ENCODE measurements around the gene DHX29. TPM values are rescaled to one million over a fixed set of nuclear protein-coding genes. Genes with fewer than 3 reads are reported as not detected.

The DHX29 gene
- polyA plus RNA-seq, 1 donor (not counting 4 experiments of a cell fraction or from before 2014, with no cell fraction given) = 18.8 TPM

- Histone ChIP-seq H3K79me2 (ENCODE audit: control insufficient read depth, insufficient read depth, low read length) (no peaks in the 10 kb centered on the region), H3K27me3 (ENCODE audit: control insufficient read depth, extremely low read depth, insufficient read depth, low read length) (peaks cover 10% of the 10 kb centered on the region), H3K9me3 (ENCODE audit: control insufficient read depth, low read depth, low read length) (no peaks in the 10 kb centered on the region), H3K27ac (ENCODE audit: control insufficient read depth, insufficient read depth, low read length) (peak overlapping the region; percentile 42), H3K9me1 (ENCODE audit: control insufficient read depth, extremely low read depth, insufficient read depth, low read length) (no peaks in the 10 kb centered on the region), H3K36me3 (ENCODE audit: control insufficient read depth in 2 of 2, extremely low read depth in 1 of 2, insufficient read depth in 2 of 2, low read length in 2 of 2) (peaks cover 0 to 2% of the 10 kb centered on the region in 2 experiments), H2AFZ (ENCODE audit: control insufficient read depth, low read length) (peak overlapping the region; percentile 94), H3K9ac (ENCODE audit: control insufficient read depth, extremely low read depth, insufficient read depth, low read length) (peak overlapping the region; percentile 51), H3K4me1 (ENCODE audit: control insufficient read depth, extremely low read depth, insufficient read depth, low read length) (peaks cover 15% of the 10 kb centered on the region), H3K4me3 (ENCODE audit: control insufficient read depth in 2 of 3, extremely low read depth in 1 of 3, insufficient read depth in 2 of 3, low read depth in 1 of 3, low read length in 3 of 3) (peak overlapping the region; percentile 69 to 92 (median 84)), H4K20me1 (ENCODE audit: control insufficient read depth, extremely low read depth, insufficient read depth, low read length) (no peaks in the 10 kb centered on the region), H3K4me2 (ENCODE audit: control insufficient read depth, extremely low read depth, insufficient read depth, low read depth, low read length) (peak overlapping the region; percentile 91)
- dilution Hi-C loops (cut with MboI; ENCODE audit: extremely low pct_ligation_motif_present, low sequenced_read_pairs) = no loop called here
- peak; percentile 59 for TF ChIP-seq EZH2 (IDR thresholded peaks at IDR 0.05; ENCODE audit: low read length)
- TF ChIP-seq CTCF (optimal IDR thresholded peaks at IDR 0.05 in 1 of 3, IDR thresholded peaks at IDR 0.05 in 1 of 3, conservative IDR thresholded peaks at IDR 0.05 in 1 of 3; ENCODE audit: extremely low read depth in 1 of 3, insufficient read depth in 2 of 3, low read length in 3 of 3) = no peak
- FAIRE-seq = no peak
- no peak for DNase-seq (ENCODE audit: low read depth, low spot score)
These were observed 73.3 kb downstream of the DHX29 start for GRCh38 chr5:55234121-55234700.

- FAIRE-seq (no peak), DNase-seq (ENCODE audit: low read depth, low spot score) (no peak)
- Histone ChIP-seq H3K9me1 (ENCODE audit: control insufficient read depth, extremely low read depth, insufficient read depth, low read length) (no peaks in the 10 kb centered on the region), H2AFZ (ENCODE audit: control insufficient read depth, low read length) (peak within 1 kb of the TSS; percentile 94), H4K20me1 (ENCODE audit: control insufficient read depth, extremely low read depth, insufficient read depth, low read length) (no peaks in the 10 kb centered on the region), H3K36me3 (ENCODE audit: control insufficient read depth in 2 of 2, extremely low read depth in 1 of 2, insufficient read depth in 2 of 2, low read length in 2 of 2) (peaks cover 0 to 2% of the 10 kb centered on the region in 2 experiments), H3K27me3 (ENCODE audit: control insufficient read depth, extremely low read depth, insufficient read depth, low read length) (peaks cover 17% of the 10 kb centered on the region), H3K4me3 (ENCODE audit: control insufficient read depth in 2 of 3, extremely low read depth in 1 of 3, insufficient read depth in 2 of 3, low read depth in 1 of 3, low read length in 3 of 3) (peak within 1 kb of the TSS; percentile 69 to 92 (median 84)), H3K79me2 (ENCODE audit: control insufficient read depth, insufficient read depth, low read length) (no peaks in the 10 kb centered on the region), H3K4me2 (ENCODE audit: control insufficient read depth, extremely low read depth, insufficient read depth, low read depth, low read length) (peak within 1 kb of the TSS; percentile 91), H3K27ac (ENCODE audit: control insufficient read depth, insufficient read depth, low read length) (peak within 1 kb of the TSS; percentile 52), H3K9me3 (ENCODE audit: control insufficient read depth, low read depth, low read length) (no peaks in the 10 kb centered on the region), H3K4me1 (ENCODE audit: control insufficient read depth, extremely low read depth, insufficient read depth, low read length) (peaks cover 15% of the 10 kb centered on the region), H3K9ac (ENCODE audit: control insufficient read depth, extremely low read depth, insufficient read depth, low read length) (peak within 1 kb of the TSS; percentile 71)
- peak in 2 of 3 experiments; percentile 23 to 25 for TF ChIP-seq CTCF (optimal IDR thresholded peaks at IDR 0.05 in 1 of 3, IDR thresholded peaks at IDR 0.05 in 1 of 3, conservative IDR thresholded peaks at IDR 0.05 in 1 of 3; ENCODE audit: extremely low read depth in 1 of 3, insufficient read depth in 2 of 3, low read length in 3 of 3)
- TF ChIP-seq EZH2 (IDR thresholded peaks at IDR 0.05; ENCODE audit: low read length) = no peak
- dilution Hi-C loops (cut with MboI; ENCODE audit: extremely low pct_ligation_motif_present, low sequenced_read_pairs) = no loop called here
These were observed 74.2 kb downstream of the DHX29 start, which contains the start of gene CCNO for GRCh38 chr5:55232985-55233928. Gene CCNO (minus strand): TSS chr5:55233608. CDS start chr5:55233523, 85 bp downstream.
